Measurements from ENCODE around the gene BEND7.

GRCh38 chr10:13396369-13396768, 132.4 kb downstream of the BEND7 start:
- no peak for TF ChIP-seq CTCF (IDR thresholded peaks at IDR 0.05; ENCODE audit: insufficient read depth, low read length)
- no peak for TF ChIP-seq POLR2AphosphoS5 (IDR thresholded peaks at IDR 0.05; ENCODE audit: low read depth)
